Neutrophil (primary cell): Measurements from ENCODE around the gene NRG4.
A peak's percentile ranks its signal among the peaks of the same experiment; 100 is the strongest.
"Not testable (repeated sequence)": the region's sequence is repeated elsewhere in the genome, so short reads cannot be mapped to it uniquely, and the experiment has no call there.

Experiments used
- H3K27ac ChIP-seq: fragments of 200-600 bp; sonication (generic); 2 replicates; pipeline ENCODE4 v1.5.1; 2016; ENCODE audit warnings: mild to moderate bottlenecking, moderate library complexity
- H3K27me3 ChIP-seq: fragments of 200-600 bp; sonication (generic); 2 replicates; pipeline ENCODE4 v1.6.0; 2016; ENCODE audit warnings: mild to moderate bottlenecking
- H3K36me3 ChIP-seq: fragments of 200-600 bp; sonication (generic); 2 replicates; pipeline ENCODE4 v1.5.1; 2017
- H3K4me1 ChIP-seq, 2 experiments: fragments of 200-600 bp in 1 of 2; sonication (generic) in 1 of 2; 1 replicate in 1 of 2; 2 replicates in 1 of 2; pipeline versions ENCODE4 v1.5.1 to v1.6.1; 2013 to 2016; ENCODE audit warnings: low read depth in 1 of 2, low read length in 1 of 2, mild to moderate bottlenecking in 1 of 2, moderate library complexity in 1 of 2; ENCODE audit not compliant: control insufficient read depth in 1 of 2, insufficient read depth in 1 of 2
- H3K4me3 ChIP-seq, 2 experiments: fragments of 200-600 bp in 1 of 2; sonication (generic) in 1 of 2; 1 replicate in 1 of 2; 2 replicates in 1 of 2; pipeline ENCODE4 v1.5.1; 2013 to 2016; ENCODE audit warnings: low read depth in 1 of 2, low read length in 1 of 2, mild to moderate bottlenecking in 1 of 2, moderate library complexity in 1 of 2
- H3K9me3 ChIP-seq: fragments of 200-600 bp; sonication (generic); 2 replicates; pipeline ENCODE4 v1.5.1; 2016
- CTCF ChIP-seq: fragments of 200-600 bp; sonication (generic); IDR thresholded peaks from 2 replicates; pipeline ENCODE4 v1.5.1; 2016; ENCODE audit warnings: antibody characterized with exemption

Gene NRG4

GRCh38 chr15:76058714-76059319 is 46.6 kb upstream of the NRG4 start:
- no peaks in the 10 kb centered on the region for H3K36me3 ChIP-seq
- H3K4me1 ChIP-seq, result peaks cover 22 to 28% of the 10 kb centered on the region in 2 experiments
- no peak for TF ChIP-seq CTCF
- H3K4me3 ChIP-seq, result peak overlapping the region; percentile 39 to 60
- no peaks in the 10 kb centered on the region for H3K9me3 ChIP-seq
- peaks cover 53% of the 10 kb centered on the region for H3K27me3 ChIP-seq
- H3K27ac ChIP-seq, result no peak overlapping the region

- Histone ChIP-seq H3K4me3 (peak overlapping the region; percentile 10 to 39), H3K36me3 (no peaks in the 10 kb centered on the region), H3K9me3 (no peaks in the 10 kb centered on the region), H3K4me1 (peaks cover 22 to 28% of the 10 kb centered on the region in 2 experiments), H3K27ac (no peak overlapping the region), H3K27me3 (peaks cover 40% of the 10 kb centered on the region)
- peak; percentile 60 for TF ChIP-seq CTCF
Measured at GRCh38 chr15:76057332-76058000, 45.2 kb upstream of the NRG4 start.

GRCh38 chr15:76056931-76057330 is 44.7 kb upstream of the NRG4 start:
- Histone ChIP-seq H3K36me3 (no peaks in the 10 kb centered on the region), H3K27ac (no peak overlapping the region), H3K4me1 (peaks cover 22 to 28% of the 10 kb centered on the region in 2 experiments), H3K4me3 (peak overlapping the region; percentile 10 to 39), H3K27me3 (peaks cover 34% of the 10 kb centered on the region), H3K9me3 (no peaks in the 10 kb centered on the region)
- TF ChIP-seq CTCF, result no peak

- not testable (repeated sequence) for H3K36me3 ChIP-seq, H3K9me3 ChIP-seq, H3K4me3 ChIP-seq
Measured at GRCh38 chr15:76054201-76054600, 42.0 kb upstream of the NRG4 start.

GRCh38 chr15:76038512-76038911 is 26.3 kb upstream of the NRG4 start:
- Histone ChIP-seq H3K27ac (no peak overlapping the region), H3K4me1 (no peaks in the 10 kb centered on the region), H3K4me3 (no peak overlapping the region), H3K27me3 (no peaks in the 10 kb centered on the region), H3K36me3 (no peaks in the 10 kb centered on the region), H3K9me3 (no peaks in the 10 kb centered on the region)
- no peak for TF ChIP-seq CTCF

More at GRCh38 chr15:76054201-76054600, 42.0 kb upstream of the NRG4 start:
- H3K27me3 ChIP-seq, result peaks cover 13% of the 10 kb centered on the region
- peaks cover 16 to 17% of the 10 kb centered on the region in 2 experiments for H3K4me1 ChIP-seq
- not testable (repeated sequence) for H3K27ac ChIP-seq

GRCh38 chr15:76035593-76035992 is 23.4 kb upstream of the NRG4 start:
- Histone ChIP-seq H3K9me3 (no peaks in the 10 kb centered on the region), H3K27ac (no peak overlapping the region), H3K4me3 (no peak overlapping the region), H3K27me3 (no peaks in the 10 kb centered on the region), H3K36me3 (no peaks in the 10 kb centered on the region), H3K4me1 (no peaks in the 10 kb centered on the region)
- TF ChIP-seq CTCF, result no peak
